ENCODE results near the gene KRTAP12-2. TPM values are rescaled to one million over a fixed set of nuclear protein-coding genes. Genes with fewer than 3 reads are reported as not detected.

KRTAP12-2 gene
- total and polyA plus RNA-seq, 4 donors: not detected

GRCh38 chr21:44692798-44693512 lies 26.2 kb upstream of the KRTAP12-2 start:
- H3K4me1 ChIP-seq (ENCODE audit: control insufficient read depth in 4 of 4, insufficient read depth in 4 of 4, low read length in 3 of 4): no peaks in the 10 kb centered on the region
- H3K36me3 ChIP-seq (ENCODE audit: control insufficient read depth in 4 of 4, insufficient read depth in 3 of 4, low read depth in 1 of 4, low read length in 3 of 4): no peaks in the 10 kb centered on the region
- TF ChIP-seq EGR1 (IDR thresholded peaks at IDR 0.05; ENCODE audit: low read depth in 2 of 2): no peak
- no peak for TF ChIP-seq FOXA2 (IDR thresholded peaks at IDR 0.05)
- TF ChIP-seq RAD21 (IDR thresholded peaks at IDR 0.05): no peak
- TF ChIP-seq MAX (IDR thresholded peaks at IDR 0.05): no peak
- no peak for TF ChIP-seq YY1 (IDR thresholded peaks at IDR 0.05)
- no peak for TF ChIP-seq HNF4G (IDR thresholded peaks at IDR 0.05)
- TF ChIP-seq SP1 (IDR thresholded peaks at IDR 0.05): no peak
- no peak for TF ChIP-seq REST (IDR thresholded peaks at IDR 0.05)
- DNase-seq (ENCODE audit: low spot score): no peak
- peaks cover 0 to 18% (median 2%) of the 10 kb centered on the region in 4 donors for H3K9me3 ChIP-seq (ENCODE audit: control insufficient read depth in 4 of 4, low read length in 3 of 4)
- peaks cover 0 to 7% (median 0%) of the 10 kb centered on the region in 4 donors for H3K27me3 ChIP-seq (ENCODE audit: control insufficient read depth in 4 of 4, insufficient read depth in 4 of 4, low read length in 3 of 4)
- H3K4me3 ChIP-seq (ENCODE audit: low read depth in 1 of 3, low read length in 3 of 3): no peak overlapping the region
- WGBS: 50% methylated on average over 2 of the region's 2 CpGs
- H3K9ac ChIP-seq (ENCODE audit: low read depth in 1 of 2, low read length in 2 of 2): no peak overlapping the region
- H3K27ac ChIP-seq (ENCODE audit: low read depth in 1 of 2, low read length in 2 of 2): no peak overlapping the region

- Histone ChIP-seq H3K4me1 (ENCODE audit: control insufficient read depth in 4 of 4, insufficient read depth in 4 of 4, low read length in 3 of 4) (no peaks in the 10 kb centered on the region), H3K9ac (ENCODE audit: low read depth in 1 of 2, low read length in 2 of 2) (no peak overlapping the region), H3K36me3 (ENCODE audit: control insufficient read depth in 4 of 4, insufficient read depth in 3 of 4, low read depth in 1 of 4, low read length in 3 of 4) (no peaks in the 10 kb centered on the region), H3K4me3 (ENCODE audit: low read depth in 1 of 3, low read length in 3 of 3) (no peak overlapping the region), H3K27ac (ENCODE audit: low read depth in 1 of 2, low read length in 2 of 2) (no peak overlapping the region), H3K9me3 (ENCODE audit: control insufficient read depth in 4 of 4, low read length in 3 of 4) (peaks cover 0 to 18% (median 2%) of the 10 kb centered on the region in 4 donors), H3K27me3 (ENCODE audit: control insufficient read depth in 4 of 4, insufficient read depth in 4 of 4, low read length in 3 of 4) (peaks cover 0 to 5% (median under 1%) of the 10 kb centered on the region in 4 donors)
- WGBS: 70% methylated on average over 2 of the region's 2 CpGs
- TF ChIP-seq RXRA (IDR thresholded peaks at IDR 0.05) (no peak), RAD21 (IDR thresholded peaks at IDR 0.05) (no peak), JUND (IDR thresholded peaks at IDR 0.05) (no peak), CTCF (IDR thresholded peaks at IDR 0.05; ENCODE audit: low read depth, low read length, missing input control) (no peak), FOXA1 (IDR thresholded peaks at IDR 0.05) (no peak), NR2F2 (IDR thresholded peaks at IDR 0.05) (no peak), SP1 (IDR thresholded peaks at IDR 0.05) (no peak), MAX (IDR thresholded peaks at IDR 0.05) (no peak), GABPA (IDR thresholded peaks at IDR 0.05 in 1 of 2, conservative IDR thresholded peaks at IDR 0.05 in 1 of 2) (no peak), FOXA2 (IDR thresholded peaks at IDR 0.05) (no peak), TAF1 (conservative IDR thresholded peaks at IDR 0.05) (no peak), HNF4A (conservative IDR thresholded peaks at IDR 0.05) (no peak), ATF3 (IDR thresholded peaks at IDR 0.05) (no peak), REST (IDR thresholded peaks at IDR 0.05) (no peak), EGR1 (IDR thresholded peaks at IDR 0.05; ENCODE audit: low read depth in 2 of 2) (no peak), ZBTB33 (IDR thresholded peaks at IDR 0.05) (no peak), YY1 (IDR thresholded peaks at IDR 0.05) (no peak), HNF4G (IDR thresholded peaks at IDR 0.05) (no peak)
- no peak for DNase-seq (ENCODE audit: low spot score)
Observed at GRCh38 chr21:44691686-44692085, 25.0 kb upstream of the KRTAP12-2 start.

All from liver (tissue), 9 donors.